RWPE1 (cell line): ENCODE data around the gene FILIP1L.

ENCODE experiments used
- CTCF ChIA-PET: fragments of 350-600 bp; sonication (Branson Sonifier 250); formaldehyde crosslinking; extraction: SDS; loops from one replicate; lab custom pipeline; 2021; lab: Yijun Ruan, JAX
- POLR2A ChIA-PET: fragments of 400-600 bp; formaldehyde crosslinking; extraction: SDS; loops from one replicate; lab custom pipeline; 2020; ENCODE audit warnings: antibody characterized with exemption; ENCODE audit not compliant: low non-redundant PET; lab: Yijun Ruan, JAX
- DNase-seq: peaks from one replicate; pipeline ENCODE4 v3.0.0; 2012; ENCODE audit warnings: low spot score
- H3K27ac ChIP-seq: fragments of 450-650 bp; 2 replicates; pipeline ENCODE4 v1.5.1; 2017
- TF ChIP-seq, protein P1 (sequence below): fragments of 450-650 bp; conservative IDR thresholded peaks from 2 replicates; pipeline ENCODE4 v1.5.1; 2017; ENCODE audit warnings: low read depth, mild to moderate bottlenecking

Gene FILIP1L

DNA sequence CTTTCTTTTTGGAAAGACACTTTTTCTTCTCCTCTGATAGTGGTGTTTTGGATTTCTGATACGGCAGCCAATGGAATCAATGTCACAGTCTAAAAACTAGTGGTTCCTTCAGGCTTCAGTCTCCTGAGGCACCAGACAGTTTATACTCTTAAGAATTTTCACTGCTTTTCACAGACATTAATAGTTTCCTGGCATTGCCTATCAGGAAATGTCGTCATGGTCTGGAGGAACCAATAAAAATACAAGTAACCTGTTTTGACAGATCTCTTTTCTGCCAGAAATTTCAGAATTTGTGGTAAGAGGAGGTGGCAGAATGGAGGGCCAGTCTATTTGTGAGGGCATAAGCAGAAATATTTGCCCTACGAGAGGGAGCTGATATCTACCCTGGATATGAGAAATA lies 44.8 kb downstream of the FILIP1L start:
- DNase-seq, result no peak
- POLR2A ChIA-PET, result no interaction called here
- TF ChIP-seq, protein P1, sequence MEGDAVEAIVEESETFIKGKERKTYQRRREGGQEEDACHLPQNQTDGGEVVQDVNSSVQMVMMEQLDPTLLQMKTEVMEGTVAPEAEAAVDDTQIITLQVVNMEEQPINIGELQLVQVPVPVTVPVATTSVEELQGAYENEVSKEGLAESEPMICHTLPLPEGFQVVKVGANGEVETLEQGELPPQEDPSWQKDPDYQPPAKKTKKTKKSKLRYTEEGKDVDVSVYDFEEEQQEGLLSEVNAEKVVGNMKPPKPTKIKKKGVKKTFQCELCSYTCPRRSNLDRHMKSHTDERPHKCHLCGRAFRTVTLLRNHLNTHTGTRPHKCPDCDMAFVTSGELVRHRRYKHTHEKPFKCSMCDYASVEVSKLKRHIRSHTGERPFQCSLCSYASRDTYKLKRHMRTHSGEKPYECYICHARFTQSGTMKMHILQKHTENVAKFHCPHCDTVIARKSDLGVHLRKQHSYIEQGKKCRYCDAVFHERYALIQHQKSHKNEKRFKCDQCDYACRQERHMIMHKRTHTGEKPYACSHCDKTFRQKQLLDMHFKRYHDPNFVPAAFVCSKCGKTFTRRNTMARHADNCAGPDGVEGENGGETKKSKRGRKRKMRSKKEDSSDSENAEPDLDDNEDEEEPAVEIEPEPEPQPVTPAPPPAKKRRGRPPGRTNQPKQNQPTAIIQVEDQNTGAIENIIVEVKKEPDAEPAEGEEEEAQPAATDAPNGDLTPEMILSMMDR, result no peak
- H3K27ac ChIP-seq, result no peak overlapping the region
- CTCF ChIA-PET, result interaction anchor here (0.6 to 1.1 kb wide), 3 partner anchors 12 to 238 kb away, joined by 3 to 6 read pairs (median 4); no protein-coding TSS in a partner anchor

DNA sequence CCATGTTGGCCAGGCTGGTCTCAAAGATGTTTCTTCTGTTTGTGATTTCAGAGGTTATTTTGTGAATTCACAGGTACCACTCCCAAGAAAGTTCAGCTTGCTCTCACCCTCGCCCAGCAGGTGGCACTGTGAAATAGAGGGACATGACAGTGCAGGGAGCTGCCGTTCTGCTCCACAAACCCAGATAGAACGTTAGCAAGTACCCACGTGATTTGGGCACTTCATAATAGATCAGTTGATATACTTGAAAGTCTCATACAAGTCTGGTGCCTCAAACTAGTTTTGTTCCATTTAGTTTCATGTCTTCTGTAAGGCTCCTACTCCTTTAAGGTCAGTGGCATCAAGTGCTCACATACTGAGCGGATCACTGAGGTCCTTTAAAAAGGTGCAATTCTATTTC lies 45.5 kb downstream of the FILIP1L start:
- POLR2A ChIA-PET, result no interaction called here
- no peak overlapping the region for H3K27ac ChIP-seq
- peak; percentile 50 for DNase-seq
- CTCF ChIA-PET, result interaction anchor here (0.6 to 1.1 kb wide), 10 partner anchors 12 to 1547 kb away, joined by 3 to 7 read pairs (median 4); no protein-coding TSS in a partner anchor
- TF ChIP-seq, protein P1, result peak; percentile 55

DNA sequence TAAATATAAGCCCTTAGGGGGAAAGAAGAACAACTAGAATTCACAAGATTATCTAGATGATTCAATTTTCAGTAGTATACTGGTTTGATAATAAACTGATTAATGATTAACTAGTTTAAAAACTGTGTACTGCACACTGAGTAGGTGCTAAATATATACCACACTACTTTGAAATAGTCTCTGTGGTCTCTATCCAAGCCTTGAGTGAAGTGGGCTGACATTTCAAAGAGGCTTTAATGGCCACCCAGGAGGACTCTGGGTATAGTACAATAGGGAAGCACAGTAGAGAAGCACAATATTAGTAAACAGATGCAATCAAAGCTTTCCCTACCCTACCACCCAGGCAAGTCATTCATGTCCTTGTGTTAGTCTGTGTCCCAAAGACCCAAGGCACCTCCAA lies 46.7 kb downstream of the FILIP1L start:
- TF ChIP-seq, protein P1, result no peak
- POLR2A ChIA-PET, result no interaction called here
- CTCF ChIA-PET, result interaction anchor here (1.0 kb wide), 1 partner anchor 187 kb away, joined by 5 read pairs; no protein-coding TSS in a partner anchor
- no peak overlapping the region for H3K27ac ChIP-seq
- no peak for DNase-seq

DNA sequence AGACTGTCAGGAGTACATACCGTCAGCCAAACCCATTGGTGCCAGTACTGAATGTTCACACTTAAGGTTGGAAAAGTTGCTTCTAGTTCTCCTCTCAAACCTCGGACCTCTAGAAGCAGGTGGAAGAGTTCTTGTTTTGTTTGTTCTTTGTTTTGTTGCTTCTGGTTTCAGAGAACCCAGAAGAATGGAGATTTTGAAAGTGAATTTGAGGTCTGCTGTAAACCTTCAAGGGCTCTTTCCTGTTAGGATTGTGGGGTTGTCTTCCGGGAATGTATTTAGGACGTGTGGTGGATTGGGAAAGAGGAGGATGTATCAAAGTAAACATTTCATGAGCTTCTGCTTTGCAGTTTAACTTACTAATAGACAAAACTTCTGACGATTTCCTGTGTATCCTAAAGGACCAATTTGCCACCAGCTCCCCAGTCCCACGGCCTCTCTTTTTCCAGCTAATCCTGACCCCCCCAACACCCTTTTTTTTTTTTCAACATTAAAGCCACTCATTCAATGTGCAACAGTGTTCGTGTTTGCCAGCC lies 50.3 kb downstream of the FILIP1L start:
- no peak for DNase-seq
- CTCF ChIA-PET, result interaction anchor here (0.6 kb wide), 2 partner anchors 310 to 328 kb away, joined by 4 read pairs; no protein-coding TSS in a partner anchor
- TF ChIP-seq, protein P1, result no peak
- H3K27ac ChIP-seq, result no peak overlapping the region
- POLR2A ChIA-PET, result interaction anchor here (0.6 kb wide), 1 partner anchor 572 kb away, joined by 5 read pairs; no protein-coding TSS in a partner anchor

DNA sequence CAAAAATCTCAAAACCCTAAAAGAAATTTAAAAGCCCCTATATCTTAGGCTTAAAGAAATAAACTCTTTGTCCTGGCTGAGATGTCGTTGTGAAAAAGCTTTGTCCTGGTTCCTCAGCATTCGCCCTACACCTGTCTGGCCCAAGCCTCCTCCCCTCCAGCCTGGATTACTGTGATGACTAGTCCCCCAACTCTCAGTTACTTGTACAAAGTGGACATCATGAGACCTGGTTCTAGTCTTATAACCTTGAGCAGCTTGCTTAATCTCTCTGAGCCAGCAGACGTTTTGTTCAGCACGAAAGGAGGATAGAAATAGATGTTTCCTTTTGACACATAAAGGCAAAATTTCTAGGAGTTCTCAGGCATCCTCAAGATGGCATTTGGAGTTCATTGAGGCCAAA lies 51.6 kb downstream of the FILIP1L start:
- POLR2A ChIA-PET, result no interaction called here
- no peak for DNase-seq
- CTCF ChIA-PET, result no interaction called here
- H3K27ac ChIP-seq, result no peak overlapping the region
- TF ChIP-seq, protein P1, result no peak

DNA sequence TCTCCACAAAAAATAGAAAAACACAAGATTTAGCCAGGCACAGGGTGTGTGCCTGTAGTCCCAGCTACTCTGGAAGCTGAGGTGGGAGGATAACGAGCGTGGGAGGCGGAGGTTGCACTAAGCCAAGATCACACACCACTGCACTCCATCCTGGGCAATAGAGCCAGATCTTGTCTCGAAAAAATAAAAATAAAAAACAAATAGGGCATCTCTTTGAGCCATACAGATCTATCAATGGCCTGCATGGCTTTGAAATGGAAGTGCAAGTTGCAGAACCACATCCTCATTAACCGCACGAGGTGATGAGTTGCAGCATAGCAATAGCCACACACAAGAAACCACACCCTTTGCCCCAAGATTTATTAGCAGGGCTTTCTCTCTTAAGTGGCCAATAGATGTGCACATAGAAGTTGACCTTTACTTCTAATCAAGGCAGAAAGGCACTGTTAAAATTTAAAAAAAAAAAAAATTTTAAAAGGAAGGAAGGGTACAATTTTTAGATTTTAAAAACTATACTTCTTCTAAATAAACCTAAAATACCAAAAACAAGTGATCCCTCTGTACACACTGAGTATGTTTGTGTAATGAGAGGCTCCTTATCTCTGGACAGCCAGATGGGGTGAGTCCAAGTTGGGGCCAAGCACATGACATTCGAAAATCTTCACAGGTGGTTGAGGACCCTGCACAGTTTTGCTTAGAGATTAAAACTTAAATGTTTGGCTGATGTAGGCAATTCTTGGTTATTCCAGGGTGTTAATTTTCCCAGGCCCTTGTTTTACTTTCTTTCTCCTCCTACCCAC lies 53.4 kb downstream of the FILIP1L start:
- DNase-seq, result no peak
- H3K27ac ChIP-seq, result no peak overlapping the region
- ChIA-PET POLR2A (no interaction called here), CTCF (no interaction called here)
- TF ChIP-seq, protein P1, result no peak
